Central memory CD8-positive, alpha-beta T cell (primary cell): ENCODE data around the gene SLC25A25.
"Not testable (repeated sequence)": the region's sequence is repeated elsewhere in the genome, so short reads cannot be mapped to it uniquely, and the experiment has no call there.

Experiments used
- ATAC-seq: fragments of 150-1000 bp; cut with Tn5 transposase; replicated peaks from 2 replicates; pipeline ENCODE4 v1.10.0; 2022; ENCODE audit warnings: mild to moderate bottlenecking, moderate FRiP score, moderate number of reproducible peaks; ENCODE audit not compliant: poor library complexity, severe bottlenecking; ENCODE audit errors: extremely low read depth
- DNase-seq, 2 donors: peaks; one replicate each; pipeline ENCODE4 v3.0.0; 2021; ENCODE audit warnings: low spot score in 2 of 2
- H3K27ac Mint-ChIP-seq: one replicate; pipeline ENCODE4 v1.8.0; 2022; ENCODE audit warnings: low read depth, mild to moderate bottlenecking, moderate library complexity, mixed read lengths
- H3K27me3 Mint-ChIP-seq: one replicate; pipeline ENCODE4 v1.8.0; 2022; ENCODE audit warnings: mixed read lengths
- H3K36me3 Mint-ChIP-seq: one replicate; pipeline ENCODE4 v1.8.0; 2022; ENCODE audit warnings: mild to moderate bottlenecking, moderate library complexity, mixed read lengths; ENCODE audit not compliant: insufficient read depth
- H3K4me1 Mint-ChIP-seq: one replicate; pipeline ENCODE4 v1.8.0; 2022; ENCODE audit warnings: mixed read lengths
- H3K4me3 Mint-ChIP-seq: one replicate; pipeline ENCODE4 v1.8.0; 2022; ENCODE audit warnings: mild to moderate bottlenecking, moderate library complexity, mixed read lengths
- H3K9me3 Mint-ChIP-seq: one replicate; pipeline ENCODE4 v1.8.0; 2022; ENCODE audit warnings: mixed read lengths

Gene SLC25A25

GRCh38 chr9:128124873-128125579 is 57.0 kb downstream of the SLC25A25 start:
- H3K27ac Mint-ChIP-seq, result peak overlapping the region; percentile 53
- H3K36me3 Mint-ChIP-seq, result peaks cover 26% of the 10 kb centered on the region
- H3K9me3 Mint-ChIP-seq, result no peaks in the 10 kb centered on the region
- DNase-seq, result no peak
- no peaks in the 10 kb centered on the region for H3K27me3 Mint-ChIP-seq
- peaks cover 34% of the 10 kb centered on the region for H3K4me1 Mint-ChIP-seq
- peak overlapping the region; percentile 99 for H3K4me3 Mint-ChIP-seq
- no peak for ATAC-seq

GRCh38 chr9:128125580-128126354 is 57.7 kb downstream of the SLC25A25 start:
- Mint-ChIP-seq H3K4me3 (peak overlapping the region; percentile 99), H3K36me3 (peaks cover 26% of the 10 kb centered on the region), H3K27ac (peak overlapping the region; percentile 53), H3K27me3 (no peaks in the 10 kb centered on the region), H3K9me3 (no peaks in the 10 kb centered on the region), H3K4me1 (peaks cover 34% of the 10 kb centered on the region)
- ATAC-seq, result no peak
- DNase-seq, result no peak

DNA sequence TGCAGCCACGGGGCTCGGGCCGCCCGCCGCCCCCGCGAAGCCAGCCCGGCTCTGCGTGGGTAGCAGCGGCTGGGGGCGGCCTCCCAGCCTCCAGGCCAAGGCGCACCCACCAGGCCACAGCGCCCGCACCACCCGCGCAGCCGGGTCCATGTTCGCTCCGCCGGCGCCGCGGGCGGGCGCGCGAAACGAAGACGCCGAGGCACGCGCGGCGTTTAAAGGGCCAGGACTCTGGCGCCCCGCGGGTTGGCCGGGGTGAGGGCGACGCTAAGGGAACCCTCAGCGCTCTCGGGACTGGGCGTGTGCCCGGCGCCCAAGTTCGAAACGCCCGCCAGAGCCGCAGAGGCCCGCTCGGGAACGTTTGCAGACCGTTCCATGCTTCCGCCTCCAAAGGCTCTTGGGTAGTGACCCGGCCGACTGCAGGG is 59.5 kb downstream of the SLC25A25 start, which contains the start of gene PTGES2:
TSS of gene PTGES2 (minus strand) at position 162 of the 422 bp plus-strand sequence. CDS start at position 150, 12 bp downstream.
- Mint-ChIP-seq H3K27ac (peak within 1 kb of the TSS; percentile 99), H3K4me3 (peak within 1 kb of the TSS; percentile 99)

DNA sequence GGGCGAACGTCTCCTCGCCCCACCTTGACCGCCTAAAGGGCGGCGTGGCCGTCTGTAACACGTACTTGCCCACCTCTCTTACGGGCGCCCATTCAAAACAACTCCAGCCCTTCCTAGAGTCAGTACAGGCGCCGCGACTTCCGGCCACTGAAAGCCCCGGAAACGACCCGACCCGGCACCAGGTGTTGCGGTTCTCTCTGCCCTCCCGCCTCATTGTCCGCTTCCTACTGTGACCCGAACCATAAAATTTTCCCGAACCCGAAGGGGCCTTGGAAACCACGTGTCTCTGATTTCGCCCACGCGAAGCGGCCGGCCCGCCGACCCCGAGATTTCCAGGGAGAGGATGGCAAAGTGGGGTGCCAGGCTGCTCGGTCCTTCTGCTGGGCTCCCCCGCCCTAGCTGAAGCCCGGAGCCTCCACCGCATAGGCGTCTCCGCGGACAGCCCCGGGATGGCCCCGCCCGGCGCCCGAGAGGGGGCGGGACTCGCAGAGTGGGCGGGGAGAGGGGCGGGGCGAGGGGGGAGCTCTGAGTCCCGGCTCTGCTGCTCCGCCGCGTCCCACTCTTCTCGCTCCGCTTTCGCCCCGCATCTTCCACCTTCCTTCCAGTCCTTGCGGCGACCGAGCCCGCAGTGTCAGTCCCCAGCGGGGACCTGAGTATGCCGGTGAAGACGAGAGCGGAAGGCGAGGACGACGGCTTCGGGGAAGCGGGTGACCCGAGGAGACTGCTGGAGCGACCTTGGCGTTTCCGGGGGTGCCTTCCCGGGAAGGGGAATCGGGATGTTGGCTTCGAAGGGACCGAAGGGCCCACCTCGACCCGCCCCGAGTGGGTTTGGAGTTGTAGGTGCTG is 60.2 kb downstream of the SLC25A25 start:
- peak; percentile 84 to 87 for DNase-seq
- Mint-ChIP-seq H3K4me3 (peak overlapping the region; percentile 99), H3K27me3 (peaks cover 22% of the 10 kb centered on the region), H3K4me1 (peaks cover 34% of the 10 kb centered on the region), H3K27ac (peak overlapping the region; percentile 99), H3K36me3 (peaks cover 16% of the 10 kb centered on the region), H3K9me3 (no peaks in the 10 kb centered on the region)
- peak; percentile 84 for ATAC-seq

More for the DNA sequence above, 59.5 kb downstream of the SLC25A25 start, which contains the start of gene PTGES2:
- H3K27me3 Mint-ChIP-seq, result peaks cover 15% of the 10 kb centered on the region
- DNase-seq, result peak; percentile 67 to 69
- peaks cover 34% of the 10 kb centered on the region for H3K4me1 Mint-ChIP-seq
- no peaks in the 10 kb centered on the region for H3K9me3 Mint-ChIP-seq
- peaks cover 18% of the 10 kb centered on the region for H3K36me3 Mint-ChIP-seq
- ATAC-seq, result peak; percentile 73

DNA sequence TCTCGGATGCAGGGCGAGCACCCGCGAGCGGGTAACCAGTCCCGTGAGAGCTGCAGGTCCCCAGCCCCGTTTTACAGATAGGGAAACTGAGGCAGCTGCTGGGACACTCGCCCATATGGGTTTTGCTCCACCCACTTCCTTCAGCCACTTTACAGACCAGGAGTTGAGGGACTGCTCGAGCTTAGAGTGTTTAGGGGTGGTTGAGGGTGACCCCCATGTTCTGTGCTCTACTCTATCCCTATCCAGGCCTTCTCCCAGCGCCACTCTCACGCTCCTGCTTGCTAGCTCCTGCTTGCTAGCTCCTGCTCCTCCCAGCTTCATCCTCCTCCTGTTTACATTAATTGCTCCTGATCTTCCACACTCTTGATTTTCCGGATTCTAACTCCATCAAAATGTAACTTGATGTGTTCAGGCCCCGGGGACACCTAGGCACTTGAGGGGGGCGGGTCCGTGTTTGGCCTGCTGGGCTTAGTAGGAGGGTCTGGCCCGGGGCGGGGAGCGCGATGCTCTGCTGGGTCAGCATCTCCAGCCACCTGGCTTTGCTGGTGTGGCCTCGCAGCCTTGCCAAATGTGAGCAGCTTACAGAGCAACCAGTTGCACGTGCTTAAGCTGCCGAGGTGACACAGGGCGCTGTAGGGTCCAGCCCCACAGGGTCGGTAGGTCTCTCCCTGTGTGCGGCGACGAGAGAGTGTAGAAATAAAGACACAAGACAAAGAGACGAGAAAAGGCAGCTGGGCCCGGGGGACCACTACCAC is 61.0 kb downstream of the SLC25A25 start:
- H3K9me3 Mint-ChIP-seq, result no peaks in the 10 kb centered on the region
- peaks cover 34% of the 10 kb centered on the region for H3K4me1 Mint-ChIP-seq
- peak overlapping the region; percentile 99 for H3K4me3 Mint-ChIP-seq
- peaks cover 29% of the 10 kb centered on the region for H3K27me3 Mint-ChIP-seq
- ATAC-seq, result no peak
- DNase-seq, result no peak
- peaks cover 11% of the 10 kb centered on the region for H3K36me3 Mint-ChIP-seq
- H3K27ac Mint-ChIP-seq, result no peak overlapping the region

GRCh38 chr9:128129976-128130590 is 62.1 kb downstream of the SLC25A25 start:
- DNase-seq, result peak in 1 of 2 donors; percentile 31

DNA sequence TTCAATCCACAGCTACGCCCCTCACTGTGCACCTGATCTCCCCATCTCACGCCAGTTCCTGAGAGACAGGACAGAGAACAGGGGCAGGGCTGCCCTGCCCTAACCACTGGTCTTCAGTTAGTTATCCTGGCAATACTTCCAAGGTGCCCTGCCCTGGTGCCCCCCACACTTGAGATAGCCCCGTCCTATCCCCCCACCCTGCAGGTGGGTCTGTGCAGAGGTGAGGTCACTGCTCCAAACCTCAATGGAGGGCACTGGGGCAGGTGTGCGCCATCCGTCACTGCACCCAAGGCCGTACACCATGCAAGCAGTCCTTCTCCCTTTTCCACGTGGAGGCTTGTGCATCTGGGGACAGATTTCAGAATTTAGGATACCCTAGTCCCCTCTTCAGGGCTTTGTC is 62.6 kb downstream of the SLC25A25 start:
- H3K27ac Mint-ChIP-seq, H3K36me3 Mint-ChIP-seq, H3K9me3 Mint-ChIP-seq, ATAC-seq, DNase-seq, H3K4me3 Mint-ChIP-seq: not testable (repeated sequence)
- H3K4me1 Mint-ChIP-seq, result peaks cover 24% of the 10 kb centered on the region
- H3K27me3 Mint-ChIP-seq, result peaks cover 29% of the 10 kb centered on the region

More at GRCh38 chr9:128129976-128130590, 62.1 kb downstream of the SLC25A25 start:
- H3K4me3 Mint-ChIP-seq, result peak overlapping the region; percentile 99
- H3K27ac Mint-ChIP-seq, ATAC-seq, H3K9me3 Mint-ChIP-seq, H3K36me3 Mint-ChIP-seq: not testable (repeated sequence)
- H3K27me3 Mint-ChIP-seq, result peaks cover 29% of the 10 kb centered on the region
- peaks cover 30% of the 10 kb centered on the region for H3K4me1 Mint-ChIP-seq

GRCh38 chr9:128131346-128131745 is 63.3 kb downstream of the SLC25A25 start:
- Mint-ChIP-seq H3K4me1 (peaks cover 17% of the 10 kb centered on the region), H3K27me3 (peaks cover 29% of the 10 kb centered on the region)
- not testable (repeated sequence) for H3K9me3 Mint-ChIP-seq, H3K36me3 Mint-ChIP-seq, H3K4me3 Mint-ChIP-seq, ATAC-seq, H3K27ac Mint-ChIP-seq, DNase-seq

DNA sequence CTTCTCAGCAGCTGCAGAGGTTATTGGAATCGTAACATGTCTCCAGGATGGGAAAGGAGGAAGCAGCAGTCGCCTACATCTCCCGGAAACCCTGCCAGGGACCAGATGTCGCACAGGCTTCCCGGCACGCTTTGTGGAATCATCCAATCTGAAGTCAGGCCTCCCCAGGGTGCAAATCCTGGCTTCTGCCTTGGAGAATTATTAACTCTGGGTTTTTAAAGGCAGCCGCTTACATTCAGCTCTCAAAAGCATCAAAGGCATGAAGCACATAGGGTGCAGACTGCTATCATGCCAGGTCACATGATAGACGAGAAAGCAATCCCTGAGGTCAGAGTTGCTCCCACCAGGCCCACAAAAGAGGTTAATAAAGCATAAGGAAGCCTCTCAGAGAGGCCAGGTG is 64.1 kb downstream of the SLC25A25 start:
- not testable (repeated sequence) for ATAC-seq, DNase-seq, H3K9me3 Mint-ChIP-seq, H3K27ac Mint-ChIP-seq, H3K4me3 Mint-ChIP-seq
- Mint-ChIP-seq H3K4me1 (peaks cover 15% of the 10 kb centered on the region), H3K27me3 (peaks cover 29% of the 10 kb centered on the region), H3K36me3 (peaks cover 11% of the 10 kb centered on the region)

DNA sequence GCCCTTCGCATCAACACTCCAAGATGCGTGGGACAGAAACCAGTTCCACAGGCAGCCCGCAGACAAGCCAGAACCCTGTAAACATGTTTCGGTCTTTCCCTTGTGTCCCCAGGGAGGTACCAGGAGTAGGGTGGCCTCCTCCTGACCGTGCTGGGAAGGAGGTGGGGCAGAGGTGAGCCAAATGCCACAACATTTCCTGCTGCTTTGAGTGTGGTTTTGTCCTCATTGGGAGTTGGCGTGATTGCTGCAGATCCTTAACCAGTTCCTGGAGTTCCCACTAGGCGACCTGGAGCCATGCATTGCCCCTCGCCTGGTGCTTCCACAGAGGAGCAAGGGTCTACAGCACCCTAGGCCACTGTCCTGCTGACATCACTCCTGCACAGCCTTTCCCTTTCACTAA is 67.5 kb downstream of the SLC25A25 start:
- not testable (repeated sequence) for H3K36me3 Mint-ChIP-seq, H3K9me3 Mint-ChIP-seq, H3K27ac Mint-ChIP-seq, H3K4me1 Mint-ChIP-seq, ATAC-seq, H3K4me3 Mint-ChIP-seq, DNase-seq
- H3K27me3 Mint-ChIP-seq, result peaks cover 29% of the 10 kb centered on the region
